ENCODE results near the gene SPACDR.

DNA sequence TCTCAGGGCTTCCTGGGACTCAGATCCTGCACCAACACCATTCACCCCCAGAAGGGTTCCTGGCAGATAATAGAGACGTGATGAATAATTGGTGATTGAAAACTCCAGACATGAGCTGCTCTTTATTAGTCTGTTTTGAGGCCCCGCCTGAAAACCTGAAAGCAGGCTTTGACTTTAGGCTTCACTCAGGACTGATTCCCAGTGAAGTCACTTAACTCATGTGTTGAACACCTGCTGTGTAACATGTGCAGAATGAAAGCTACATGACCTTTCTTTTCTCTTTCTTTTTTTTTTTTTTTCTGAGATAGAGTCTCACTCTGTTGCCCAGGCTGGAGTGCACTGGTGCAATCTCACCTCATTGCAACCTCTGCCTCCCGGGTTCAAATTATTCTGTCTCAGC lies 8.9 kb downstream of the SPACDR start:
- TF ChIP-seq, protein P1, sequence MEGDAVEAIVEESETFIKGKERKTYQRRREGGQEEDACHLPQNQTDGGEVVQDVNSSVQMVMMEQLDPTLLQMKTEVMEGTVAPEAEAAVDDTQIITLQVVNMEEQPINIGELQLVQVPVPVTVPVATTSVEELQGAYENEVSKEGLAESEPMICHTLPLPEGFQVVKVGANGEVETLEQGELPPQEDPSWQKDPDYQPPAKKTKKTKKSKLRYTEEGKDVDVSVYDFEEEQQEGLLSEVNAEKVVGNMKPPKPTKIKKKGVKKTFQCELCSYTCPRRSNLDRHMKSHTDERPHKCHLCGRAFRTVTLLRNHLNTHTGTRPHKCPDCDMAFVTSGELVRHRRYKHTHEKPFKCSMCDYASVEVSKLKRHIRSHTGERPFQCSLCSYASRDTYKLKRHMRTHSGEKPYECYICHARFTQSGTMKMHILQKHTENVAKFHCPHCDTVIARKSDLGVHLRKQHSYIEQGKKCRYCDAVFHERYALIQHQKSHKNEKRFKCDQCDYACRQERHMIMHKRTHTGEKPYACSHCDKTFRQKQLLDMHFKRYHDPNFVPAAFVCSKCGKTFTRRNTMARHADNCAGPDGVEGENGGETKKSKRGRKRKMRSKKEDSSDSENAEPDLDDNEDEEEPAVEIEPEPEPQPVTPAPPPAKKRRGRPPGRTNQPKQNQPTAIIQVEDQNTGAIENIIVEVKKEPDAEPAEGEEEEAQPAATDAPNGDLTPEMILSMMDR (IDR thresholded peaks at IDR 0.05), result no peak
- TF ChIP-seq POLR2AphosphoS5 (IDR thresholded peaks at IDR 0.05; ENCODE audit: insufficient read depth in 1 of 2, low read depth in 1 of 2) (no peak), POLR2A (IDR thresholded peaks at IDR 0.05) (no peak)

Measured in vagina (tissue), 2 donors.